Thyroid gland (tissue), 4 donors: ENCODE measurements around the gene SPOCK2.

Experiments used
- POLR2A ChIP-seq, 2 donors: fragments of 450-650 bp; IDR thresholded peaks; one replicate each; pipeline ENCODE4 v1.6.1; 2017; ENCODE audit warnings: antibody characterized with exemption in 2 of 2, mild to moderate bottlenecking in 2 of 2, moderate library complexity in 1 of 2
- TF ChIP-seq, protein P1 (sequence below), 6 experiments: fragments of 200-600 bp in 3 of 6; fragments of 450-650 bp in 3 of 6; sonication (generic) in 3 of 6; IDR thresholded peaks; one replicate each; pipeline ENCODE4 v1.5.1; 2016 to 2019; ENCODE audit warnings: antibody characterized with exemption in 6 of 6, mild to moderate bottlenecking in 2 of 6, inconsistent platforms in 1 of 6, moderate library complexity in 1 of 6

DNA sequence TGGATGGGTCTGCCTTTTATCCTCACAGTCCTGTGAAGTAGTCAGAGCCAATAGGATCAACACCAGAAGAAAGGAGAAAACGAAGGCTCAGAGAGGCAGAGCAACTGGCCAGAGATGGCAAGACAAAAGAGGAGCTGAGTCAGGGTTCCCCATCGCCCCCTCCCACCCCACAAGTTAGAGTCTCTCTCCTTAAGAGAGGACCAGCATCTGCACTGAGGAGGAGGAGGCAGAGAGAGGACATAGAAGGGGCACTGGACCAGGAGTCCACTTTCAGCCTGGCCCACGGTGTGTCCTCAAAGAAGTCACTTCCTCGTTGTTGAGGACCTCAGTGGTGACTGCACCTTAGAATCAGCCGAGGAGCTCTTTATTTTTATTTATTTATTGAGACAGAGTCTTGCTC lies 11.6 kb downstream of the SPOCK2 start:
- TF ChIP-seq, protein P1, sequence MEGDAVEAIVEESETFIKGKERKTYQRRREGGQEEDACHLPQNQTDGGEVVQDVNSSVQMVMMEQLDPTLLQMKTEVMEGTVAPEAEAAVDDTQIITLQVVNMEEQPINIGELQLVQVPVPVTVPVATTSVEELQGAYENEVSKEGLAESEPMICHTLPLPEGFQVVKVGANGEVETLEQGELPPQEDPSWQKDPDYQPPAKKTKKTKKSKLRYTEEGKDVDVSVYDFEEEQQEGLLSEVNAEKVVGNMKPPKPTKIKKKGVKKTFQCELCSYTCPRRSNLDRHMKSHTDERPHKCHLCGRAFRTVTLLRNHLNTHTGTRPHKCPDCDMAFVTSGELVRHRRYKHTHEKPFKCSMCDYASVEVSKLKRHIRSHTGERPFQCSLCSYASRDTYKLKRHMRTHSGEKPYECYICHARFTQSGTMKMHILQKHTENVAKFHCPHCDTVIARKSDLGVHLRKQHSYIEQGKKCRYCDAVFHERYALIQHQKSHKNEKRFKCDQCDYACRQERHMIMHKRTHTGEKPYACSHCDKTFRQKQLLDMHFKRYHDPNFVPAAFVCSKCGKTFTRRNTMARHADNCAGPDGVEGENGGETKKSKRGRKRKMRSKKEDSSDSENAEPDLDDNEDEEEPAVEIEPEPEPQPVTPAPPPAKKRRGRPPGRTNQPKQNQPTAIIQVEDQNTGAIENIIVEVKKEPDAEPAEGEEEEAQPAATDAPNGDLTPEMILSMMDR (IDR thresholded peaks at IDR 0.05), result no peak
- TF ChIP-seq POLR2A (IDR thresholded peaks at IDR 0.05), result no peak
